OCI-LY7 (cell line): Measurements from ENCODE around the gene C12orf57.

Experiments used
- CTCF ChIP-seq: fragments of 200-600 bp; sonication (generic); conservative IDR thresholded peaks from 2 replicates; pipeline ENCODE4 v1.5.1; 2014; ENCODE audit warnings: mild to moderate bottlenecking, antibody characterized with exemption, low read length, moderate library complexity, mixed read lengths
- EZH2phosphoT487 ChIP-seq: fragments of 200-600 bp; sonication (generic); IDR thresholded peaks from 2 replicates; pipeline ENCODE4 v1.6.1; 2018; ENCODE audit warnings: low read depth, borderline replicate concordance, mild to moderate bottlenecking, mixed run types, antibody characterized with exemption, low read length, moderate library complexity, mixed read lengths

DNA sequence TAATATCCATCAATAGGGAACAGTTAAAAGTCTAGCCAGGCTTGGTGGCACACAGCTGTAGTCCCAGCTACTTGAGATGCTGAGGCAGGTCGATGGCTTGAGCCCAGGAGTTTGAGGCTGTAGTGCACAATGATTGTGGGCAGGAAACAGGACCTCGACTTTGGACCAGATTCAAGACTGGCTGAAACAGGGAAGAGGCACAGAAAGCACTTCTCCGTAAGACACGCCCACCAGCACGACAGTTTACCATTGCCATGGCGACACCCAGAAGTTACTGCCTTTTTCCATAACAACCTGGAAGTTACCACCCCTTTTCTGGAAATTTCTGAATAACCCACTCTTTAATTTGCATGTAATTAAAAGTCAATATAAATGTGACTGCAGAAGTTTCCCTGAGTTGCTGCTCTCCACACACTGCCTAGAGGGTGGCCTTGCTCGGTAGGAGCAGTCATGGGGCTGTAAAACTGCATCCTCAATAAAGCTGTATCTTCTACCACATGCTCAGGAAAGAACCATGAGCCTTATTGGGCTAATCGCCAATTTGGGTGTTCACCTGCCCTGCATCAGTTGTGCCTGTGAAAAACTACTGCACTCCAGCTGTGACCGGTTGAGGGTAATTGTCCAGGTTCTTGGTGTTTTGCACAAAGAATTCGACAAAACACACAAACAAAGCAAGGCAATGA is 43.8 kb upstream of the C12orf57 start:
- TF ChIP-seq CTCF (no peak), EZH2phosphoT487 (no peak)
